G401 (cell line): Measurements from ENCODE around the gene CSN2. TPM values are rescaled to one million over a fixed set of nuclear protein-coding genes. Genes with fewer than 3 reads are reported as not detected.
"Not testable (repeated sequence)": the region's sequence is repeated elsewhere in the genome, so short reads cannot be mapped to it uniquely, and the experiment has no call there.

Experiments
- DNase-seq: peaks from one replicate; pipeline ENCODE4 v3.0.0-alpha.2; 2015; ENCODE audit warnings: low spot score
- in situ Hi-C: cut with HindIII; loops from 2 replicates; pipeline ENCODE4 v1.10.0; 2016; ENCODE audit warnings: low sequenced_read_pairs, mixed read lengths
- total RNA-seq: library from RNA; depleted of rRNA; stranded (reverse); fragments of >200 nt; shearing (Covaris generic); gene quantifications from 2 replicates; pipeline ENCODE4 v1.2.3, GENCODE V29; 2014; rRNA removed

Gene CSN2
- not detected in 2 replicates for total RNA-seq

GRCh38 chr4:69965628-69966027 lies at the start of gene CSN2:
Gene CSN2, minus strand, starts transcription at chr4:69965728. Its CDS starts 4,733 bp downstream, at chr4:69960995.
- DNase-seq, result no peak
- in situ Hi-C loops, result no loop called here

GRCh38 chr4:70008771-70009170 lies 43.2 kb upstream of the CSN2 start:
- no peak for DNase-seq
- in situ Hi-C loops, result no loop called here

GRCh38 chr4:70002507-70002906 lies 37.0 kb upstream of the CSN2 start:
- no peak for DNase-seq
- in situ Hi-C loops, result no loop called here

GRCh38 chr4:70000711-70001110 lies 35.2 kb upstream of the CSN2 start:
- in situ Hi-C loops, result no loop called here
- no peak for DNase-seq

GRCh38 chr4:69999420-69999819 lies 33.9 kb upstream of the CSN2 start:
- DNase-seq, result no peak
- in situ Hi-C loops, result no loop called here

- in situ Hi-C loops, result no loop called here
- DNase-seq, result no peak
These were observed 30.0 kb upstream of the CSN2 start, which contains the start of gene STATH for GRCh38 chr4:69995526-69996016. Gene STATH, plus strand, starts transcription at chr4:69995966. Its CDS starts 2,472 bp downstream, at chr4:69998438.

- no peak for DNase-seq
- in situ Hi-C loops, result no loop called here
These were observed 29.3 kb upstream of the CSN2 start for GRCh38 chr4:69994782-69995181.

- DNase-seq, result no peak
- in situ Hi-C loops, result no loop called here
These were observed 25.5 kb upstream of the CSN2 start for GRCh38 chr4:69991016-69991415.

GRCh38 chr4:69986663-69987062 lies 21.1 kb upstream of the CSN2 start:
- DNase-seq, result no peak
- in situ Hi-C loops, result no loop called here

GRCh38 chr4:69984030-69984443 lies 18.5 kb upstream of the CSN2 start:
- in situ Hi-C loops, result no loop called here
- no peak for DNase-seq

- no peak for DNase-seq
- in situ Hi-C loops, result no loop called here
These were observed 12.1 kb upstream of the CSN2 start for GRCh38 chr4:69977582-69977981.

- in situ Hi-C loops, result no loop called here
- no peak for DNase-seq
These were observed 9.1 kb upstream of the CSN2 start for GRCh38 chr4:69974631-69975030.

- no peak for DNase-seq
- in situ Hi-C loops, result no loop called here
These were observed 4.5 kb upstream of the CSN2 start for GRCh38 chr4:69970071-69970470.

GRCh38 chr4:69957209-69957608 lies 8.3 kb downstream of the CSN2 start:
- in situ Hi-C loops, result no loop called here
- no peak for DNase-seq

GRCh38 chr4:69951602-69952001 lies 13.9 kb downstream of the CSN2 start:
- in situ Hi-C loops, result no loop called here
- no peak for DNase-seq

- DNase-seq, result no peak
- in situ Hi-C loops, result no loop called here
These were observed 29.0 kb downstream of the CSN2 start for GRCh38 chr4:69936566-69936965.

- in situ Hi-C loops, result no loop called here
- no peak for DNase-seq
These were observed 31.4 kb downstream of the CSN2 start for GRCh38 chr4:69934150-69934549.

- in situ Hi-C loops, result no loop called here
- no peak for DNase-seq
These were observed 34.8 kb downstream of the CSN2 start, which contains the start of gene CSN1S1 for GRCh38 chr4:69930768-69931167. Gene CSN1S1, plus strand, starts transcription at chr4:69931068. Its CDS starts 1,488 bp downstream, at chr4:69932556.

- in situ Hi-C loops, DNase-seq: not testable (repeated sequence)
These were observed 41.6 kb downstream of the CSN2 start for GRCh38 chr4:69923782-69924410.

- DNase-seq, result no peak
- in situ Hi-C loops, result no loop called here
These were observed 44.7 kb downstream of the CSN2 start for GRCh38 chr4:69920874-69921273.
